ENCODE measurements around the gene B3GAT1.

The B3GAT1 gene

DNA sequence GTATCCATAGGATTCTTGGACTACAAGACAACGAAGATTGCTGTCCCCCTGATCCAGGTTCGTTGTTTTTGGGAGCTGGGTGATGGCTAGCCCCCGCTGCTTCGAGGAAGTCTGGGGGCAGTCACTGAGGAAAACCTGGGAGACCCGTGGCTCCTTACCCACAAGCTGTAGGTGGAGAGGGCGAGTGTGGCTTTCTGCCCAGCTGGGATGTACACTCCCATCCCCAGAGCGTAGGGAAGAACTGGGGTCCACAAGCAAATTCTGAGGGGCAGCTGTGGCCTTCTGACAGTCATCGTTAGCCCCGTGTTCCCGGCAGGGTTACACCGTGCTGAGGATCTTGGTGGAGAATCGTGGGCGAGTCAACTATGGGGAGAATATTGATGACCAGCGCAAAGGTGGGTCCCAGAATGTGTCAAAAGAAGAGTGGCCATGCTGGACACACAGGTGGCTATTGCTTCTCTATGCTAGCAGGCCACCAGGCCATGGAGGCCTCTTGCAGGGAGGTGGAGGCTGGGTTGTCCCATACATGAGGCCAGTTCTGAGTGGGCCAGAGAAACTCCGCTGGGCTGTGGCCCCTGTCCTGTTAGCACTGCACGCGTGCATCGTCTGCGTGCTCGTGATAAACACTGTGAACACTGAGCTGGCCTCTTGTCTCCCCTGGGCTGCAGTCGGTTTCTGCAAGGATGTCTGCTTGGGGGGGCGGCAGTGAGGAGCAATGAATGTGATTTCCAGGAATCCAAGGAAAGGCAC is 40.4 kb downstream of the B3GAT1 start:
- DNase-seq = no peak

GRCh38 chr11:134370526-134371435 is 41.3 kb downstream of the B3GAT1 start:
- no peak for DNase-seq

GRCh38 chr11:134369656-134370525 is 42.2 kb downstream of the B3GAT1 start:
- no peak for DNase-seq

GRCh38 chr11:134367781-134368180 is 44.3 kb downstream of the B3GAT1 start:
- DNase-seq = no peak

- DNase-seq = no peak
Observed at GRCh38 chr11:134366254-134366653, 45.8 kb downstream of the B3GAT1 start.

DNA sequence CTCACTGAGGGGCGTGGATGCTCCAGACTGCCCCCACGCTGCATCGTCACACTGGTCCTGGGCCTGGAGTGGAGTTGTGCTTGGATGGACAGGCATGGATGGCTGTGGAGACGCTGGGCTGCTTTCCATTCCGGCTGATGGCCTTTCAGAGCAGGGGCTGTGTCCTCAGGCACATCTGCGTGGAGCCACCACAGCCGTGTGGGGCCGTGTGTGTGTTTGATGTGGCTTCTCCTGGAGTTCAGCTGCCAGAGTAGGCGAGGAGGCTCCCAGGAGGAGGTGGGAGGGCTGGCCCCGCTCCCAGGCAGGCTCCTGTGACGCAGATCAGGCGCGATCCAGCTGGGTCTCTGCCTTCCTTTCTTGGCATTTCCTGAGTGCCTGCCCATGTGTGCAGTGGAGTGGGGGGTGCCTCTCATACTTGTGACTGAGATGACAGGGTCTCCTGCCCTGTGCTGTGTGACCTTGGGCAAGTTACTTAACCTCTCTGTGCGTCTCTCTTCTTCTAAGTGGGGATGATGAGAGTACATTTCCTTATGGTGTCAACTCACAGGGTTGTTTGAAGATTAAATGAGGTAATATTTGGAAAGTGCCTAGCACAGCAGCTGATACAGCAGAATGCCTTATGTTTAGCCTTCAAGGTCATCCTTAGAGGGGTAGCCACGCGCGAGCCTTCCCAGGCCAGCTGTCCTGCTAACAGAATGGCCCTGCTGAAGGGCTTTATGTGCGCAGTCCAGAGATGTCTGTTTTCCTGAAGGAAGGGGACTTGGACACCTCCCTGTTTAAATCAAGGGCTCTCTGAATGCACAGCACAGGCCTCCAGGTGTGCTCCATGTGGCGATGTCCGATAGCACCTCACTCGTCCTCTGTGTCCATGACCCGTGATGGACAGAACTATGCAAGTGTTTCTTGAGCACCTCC is 46.8 kb downstream of the B3GAT1 start:
- no peak for DNase-seq

DNA sequence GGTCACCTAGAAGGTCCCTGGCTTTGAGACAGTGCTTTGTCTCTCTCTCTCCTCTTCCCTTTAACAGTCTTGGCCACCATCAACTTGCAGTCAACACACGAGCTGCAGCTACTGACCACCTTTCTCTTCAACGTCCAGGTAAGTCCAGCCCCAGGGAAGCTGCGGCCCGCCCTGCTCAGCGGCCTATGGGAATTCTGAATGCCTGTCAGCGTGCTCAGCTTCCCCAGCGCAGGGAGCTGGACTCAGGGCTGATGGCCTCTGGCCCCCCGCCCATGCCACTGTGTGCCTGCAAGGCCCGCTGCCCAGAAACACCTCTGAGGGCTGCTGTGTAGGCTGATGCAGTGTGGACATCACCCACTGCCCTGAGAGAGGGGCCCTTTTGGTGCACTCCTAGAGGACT is 47.8 kb downstream of the B3GAT1 start:
- DNase-seq = no peak

DNA sequence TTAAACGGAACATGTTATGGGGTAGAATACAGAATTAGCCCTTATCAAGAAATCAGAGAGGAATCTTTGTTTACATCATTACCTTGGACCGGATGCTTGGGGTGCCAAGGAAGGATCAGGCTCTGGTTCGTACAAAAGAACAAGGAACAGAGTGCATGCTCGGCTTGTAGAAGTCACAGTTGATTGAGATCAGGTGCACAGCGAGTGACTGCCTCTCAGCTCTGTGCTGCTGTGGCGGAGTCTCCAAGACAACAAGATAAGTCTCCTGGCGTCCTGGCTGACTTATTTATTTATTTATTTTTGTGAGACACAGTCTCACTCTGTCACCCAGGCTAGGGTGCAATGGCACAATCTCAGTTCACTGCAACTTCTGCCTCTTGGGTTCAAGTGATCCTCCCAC is 48.5 kb downstream of the B3GAT1 start:
- no peak for DNase-seq

- DNase-seq = no peak
Observed at GRCh38 chr11:134363161-134363560, 48.9 kb downstream of the B3GAT1 start.

- DNase-seq = no peak
Observed at GRCh38 chr11:134362192-134362901, 49.7 kb downstream of the B3GAT1 start.

GRCh38 chr11:134361661-134362060 is 50.4 kb downstream of the B3GAT1 start:
- DNase-seq = no peak

DNA sequence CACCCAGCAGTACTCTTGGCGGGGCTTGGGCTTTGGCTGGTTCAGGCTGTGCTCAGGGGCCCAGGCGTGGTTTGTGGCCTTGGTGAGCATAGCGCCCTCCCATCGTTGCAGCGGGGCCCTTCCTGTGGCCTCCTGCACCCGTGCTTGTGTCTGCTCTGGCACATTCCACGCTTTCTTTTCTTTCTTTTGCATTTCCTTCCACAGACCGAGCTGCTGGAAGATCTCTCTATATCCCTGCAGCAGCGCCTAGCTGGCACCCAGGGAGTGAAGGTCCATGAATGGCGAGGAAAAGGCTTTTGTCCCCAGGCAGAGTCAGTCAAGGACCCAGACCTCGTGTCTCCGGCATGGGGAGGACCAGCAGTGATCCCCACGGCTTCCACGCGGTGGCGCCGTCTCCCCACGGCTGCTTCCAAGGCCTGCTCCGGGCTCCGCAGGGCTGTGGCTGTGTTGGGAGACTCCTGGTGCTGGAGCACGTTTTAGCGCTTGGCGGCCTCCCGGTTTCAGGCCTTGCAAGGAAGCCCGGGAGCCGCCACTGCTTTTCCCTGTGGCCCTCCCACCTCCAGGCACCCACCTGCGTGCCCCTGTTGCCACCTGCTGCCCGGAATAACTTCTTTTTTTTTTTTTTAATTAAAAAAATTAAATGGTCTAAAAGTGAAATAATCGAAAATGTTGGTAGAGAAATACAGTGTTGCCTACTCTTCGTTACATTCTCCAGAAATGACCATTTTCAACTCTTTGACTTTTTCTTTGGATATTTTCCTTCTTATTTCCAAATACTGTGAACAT is 51.8 kb downstream of the B3GAT1 start:
- DNase-seq = peak; percentile 71 to 85 (median 78)

GRCh38 chr11:134359646-134360045 is 52.4 kb downstream of the B3GAT1 start:
- DNase-seq = no peak

DNA sequence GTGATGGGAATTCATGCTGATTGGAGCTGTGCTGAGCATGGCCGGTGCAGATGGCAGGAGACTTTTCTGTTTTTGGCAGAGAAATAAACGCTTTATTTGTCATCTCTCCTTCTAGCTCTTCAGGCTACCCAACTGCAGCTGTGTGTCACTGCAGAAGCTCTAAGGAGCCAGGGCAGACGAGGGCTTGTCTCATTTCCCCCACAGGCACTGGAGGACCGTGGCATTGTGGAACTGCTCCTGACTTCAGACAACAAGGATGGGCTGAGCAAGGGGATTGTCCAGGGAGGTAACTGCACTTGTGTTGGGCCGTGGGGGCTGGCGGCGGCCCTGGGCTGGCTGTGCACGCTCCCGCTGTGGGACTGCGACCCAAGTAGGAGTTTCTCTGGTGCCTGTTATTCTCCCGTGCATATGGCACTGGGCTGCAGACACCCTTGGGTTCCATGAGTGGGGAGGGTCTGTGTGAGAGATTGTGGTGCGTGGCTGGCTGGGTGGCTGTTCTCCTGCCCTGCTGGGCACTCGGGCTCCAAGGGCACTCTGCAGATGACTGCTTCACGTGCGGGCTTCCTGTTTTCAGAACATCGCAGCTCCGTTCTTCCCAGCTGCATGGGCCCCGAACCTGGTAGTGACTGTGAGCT is 53.1 kb downstream of the B3GAT1 start:
- no peak for DNase-seq

GRCh38 chr11:134358165-134358855 is 53.7 kb downstream of the B3GAT1 start:
- DNase-seq = no peak

DNA sequence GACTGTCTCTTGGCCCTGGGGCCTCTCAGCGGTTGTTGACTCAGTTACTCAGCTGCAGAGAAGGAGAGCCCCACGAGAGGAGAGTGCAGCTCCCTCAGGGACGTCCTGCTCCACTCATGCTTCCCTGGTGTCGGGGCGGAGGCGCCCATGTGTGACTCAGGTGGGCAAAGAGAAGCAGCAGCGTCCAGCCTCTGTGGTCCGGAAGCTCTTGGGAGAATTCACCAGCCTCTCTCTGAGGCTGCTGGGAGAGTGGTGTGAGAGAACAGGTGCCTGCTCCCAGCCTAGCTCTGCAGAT is 54.5 kb downstream of the B3GAT1 start:
- DNase-seq = no peak

- DNase-seq = no peak
Observed at GRCh38 chr11:134356656-134357544, 55.1 kb downstream of the B3GAT1 start.

- no peak for DNase-seq
Observed at GRCh38 chr11:134355656-134356055, 56.4 kb downstream of the B3GAT1 start.

Measured in suppressor macrophage (primary cell).